Peyer's patch (tissue), 4 donors: ENCODE results near the gene EXOC4.

Experiments
- CTCF ChIP-seq, 6 experiments: fragments of 450-650 bp in 4 of 6; fragments of 200-600 bp in 2 of 6; sonication (generic) in 1 of 6; IDR thresholded peaks; one replicate each; pipeline ENCODE4 v1.5.1; 2017 to 2019; ENCODE audit warnings: antibody characterized with exemption in 6 of 6, mild to moderate bottlenecking in 3 of 6, moderate library complexity in 1 of 6
- POLR2A ChIP-seq, 2 donors: fragments of 450-650 bp; IDR thresholded peaks; one replicate each; pipeline ENCODE4 v1.5.1; 2017; ENCODE audit warnings: antibody characterized with exemption in 2 of 2, mild to moderate bottlenecking in 2 of 2, moderate library complexity in 2 of 2

DNA sequence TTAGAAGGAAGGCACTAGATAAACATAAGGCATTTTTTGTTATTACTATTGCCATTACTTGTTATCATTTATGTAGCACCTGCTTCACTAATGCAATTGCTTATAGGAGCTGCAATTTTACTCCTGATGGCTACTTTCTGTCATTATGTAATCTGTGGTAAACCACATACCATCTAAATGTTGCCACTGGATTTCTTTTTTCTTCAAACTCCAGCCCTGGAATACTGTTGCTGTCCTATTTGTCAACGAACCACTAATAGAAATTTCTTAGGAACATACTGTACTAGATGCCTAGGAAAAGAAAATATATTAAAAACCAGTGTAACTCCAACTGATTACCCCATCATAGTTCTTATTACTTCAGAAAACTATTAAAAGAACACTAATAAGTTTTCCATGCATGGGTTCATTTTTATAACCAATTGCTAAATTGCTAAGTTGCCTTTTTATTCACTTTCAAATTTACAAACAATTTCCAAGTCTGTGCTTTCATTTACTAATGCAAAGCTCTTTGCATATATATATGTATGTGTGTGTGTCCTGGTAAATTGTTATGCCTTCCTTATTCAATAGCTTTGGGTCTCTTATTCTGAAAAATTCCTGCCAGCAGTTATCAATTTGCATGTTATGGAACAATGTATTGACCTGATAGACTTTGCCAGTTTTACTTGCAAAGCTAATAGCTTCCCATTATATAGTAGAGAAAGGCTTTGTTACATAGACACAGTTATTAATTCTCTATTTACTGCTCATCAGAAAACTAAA lies 287.4 kb downstream of the EXOC4 start:
- TF ChIP-seq CTCF (IDR thresholded peaks at IDR 0.05) (no peak), POLR2A (IDR thresholded peaks at IDR 0.05) (no peak)
